HepG2 (cell line): Measurements from ENCODE around the gene ATP8B1. TPM values are rescaled to one million over a fixed set of nuclear protein-coding genes. Genes with fewer than 3 reads are reported as not detected.

Experiments used
- ARHGAP35 ChIP-seq: sonication (generic); formaldehyde crosslinking; IDR thresholded peaks from 2 replicates; pipeline ENCODE4 v1.9.0; 2022; ENCODE audit warnings: mild to moderate bottlenecking, inconsistent platforms, moderate library complexity, missing genetic modification reagents, borderline replicate concordance
- CBX5 ChIP-seq: sonication (generic); formaldehyde crosslinking; IDR thresholded peaks from 2 replicates; pipeline ENCODE4 v1.4.0; 2020; ENCODE audit warnings: missing genetic modification reagents, borderline replicate concordance
- HDAC1 ChIP-seq: sonication (generic); formaldehyde crosslinking; IDR thresholded peaks from 2 replicates; pipeline ENCODE4 v1.5.1; 2020; ENCODE audit warnings: mild to moderate bottlenecking, missing genetic modification reagents
- MED1 ChIP-seq: sonication (generic); formaldehyde crosslinking; IDR thresholded peaks from 2 replicates; pipeline ENCODE4 v1.4.0; 2020; ENCODE audit warnings: missing genetic modification reagents
- PRDM10 ChIP-seq: sonication (generic); formaldehyde crosslinking; IDR thresholded peaks from 2 replicates; pipeline ENCODE4 v1.4.0; 2020; ENCODE audit warnings: low read depth, missing genetic modification reagents
- SMYD3 ChIP-seq: sonication (generic); formaldehyde crosslinking; IDR thresholded peaks from 2 replicates; pipeline ENCODE4 v1.8.1; 2023; ENCODE audit warnings: mild to moderate bottlenecking, missing genetic modification reagents
- TBX2 ChIP-seq: sonication (generic); formaldehyde crosslinking; IDR thresholded peaks from 2 replicates; pipeline ENCODE4 v1.5.0; 2020; ENCODE audit warnings: missing genetic modification reagents, mild to moderate bottlenecking, borderline replicate concordance
- TEAD2 ChIP-seq: sonication (generic); formaldehyde crosslinking; IDR thresholded peaks from 2 replicates; pipeline ENCODE4 v1.9.0; 2021; ENCODE audit warnings: missing genetic modification reagents
- TEAD3 ChIP-seq: optimal IDR thresholded peaks from 2 replicates; pipeline ENCODE3; 2016; ENCODE audit warnings: borderline replicate concordance
- ZC3H4 ChIP-seq: sonication (generic); formaldehyde crosslinking; IDR thresholded peaks from 2 replicates; pipeline ENCODE4 v1.4.0; 2020; ENCODE audit warnings: missing genetic modification reagents, borderline replicate concordance
- ZFP90 ChIP-seq: sonication (generic); formaldehyde crosslinking; IDR thresholded peaks from 2 replicates; pipeline ENCODE4 v1.8.0; 2022; ENCODE audit warnings: missing genetic modification reagents, mild to moderate bottlenecking, inconsistent platforms, borderline replicate concordance
- ZHX2 ChIP-seq, 2 experiments: sonication (generic) in 1 of 2; formaldehyde crosslinking in 1 of 2; IDR thresholded peaks; 2 replicates each; pipeline versions ENCODE4 v1.6.1 to v1.9.0; 2014 to 2022; ENCODE audit warnings: antibody characterized with exemption in 1 of 2, borderline replicate concordance in 1 of 2, inconsistent platforms in 1 of 2, low read depth in 1 of 2, missing genetic modification reagents in 1 of 2
- ZMYM2 ChIP-seq: sonication (generic); formaldehyde crosslinking; IDR thresholded peaks from 2 replicates; pipeline ENCODE4 v1.8.0; 2022; ENCODE audit warnings: mild to moderate bottlenecking, missing genetic modification reagents
- ZNF367 ChIP-seq: sonication (generic); formaldehyde crosslinking; IDR thresholded peaks from 2 replicates; pipeline ENCODE4 v1.4.0; 2020; ENCODE audit warnings: missing genetic modification reagents, borderline replicate concordance
- ZNF552 ChIP-seq: sonication (generic); formaldehyde crosslinking; IDR thresholded peaks from 2 replicates; pipeline ENCODE4 v1.9.0; 2022; ENCODE audit warnings: missing genetic modification reagents, mild to moderate bottlenecking, borderline replicate concordance
- ZNF574 ChIP-seq: sonication (generic); formaldehyde crosslinking; IDR thresholded peaks from 2 replicates; pipeline ENCODE4 v1.4.0; 2020; ENCODE audit warnings: missing genetic modification reagents
- ZSCAN29 ChIP-seq: sonication (generic); formaldehyde crosslinking; conservative IDR thresholded peaks from 2 replicates; pipeline ENCODE4 v1.4.0; 2020; ENCODE audit warnings: mild to moderate bottlenecking, missing genetic modification reagents
- polyA plus RNA-seq, 8 experiments: library from polyadenylated mRNA; depleted of rRNA in 3 of 8; stranded (reverse) in 7 of 8; unstranded in 1 of 8; fragments of >200 nt; fragmentation: Illumina TruSeq in 4 of 8; extraction: Trizol in 4 of 8; gene quantifications; 2 replicates each; pipeline versions ENCODE4 v1.2.1 to v1.2.3, GENCODE V29; 2011 to 2016; ENCODE audit warnings: low read depth in 4 of 8, missing spikeins in 1 of 8, mixed read lengths in 1 of 8; ENCODE audit not compliant: insufficient read depth in 1 of 8
- total RNA-seq, 5 experiments: library from RNA; depleted of rRNA; stranded (reverse); fragments of >200 nt; fragmentation: Illumina TruSeq; extraction: Trizol; gene quantifications; 2 replicates each; pipeline ENCODE4 v1.2.3, GENCODE V29; 2016; ENCODE audit warnings: low read depth in 1 of 5

Gene ATP8B1
- total and polyA plus RNA-seq, 2 of the 13 experiments (the other 11 are each of a cell fraction or from before 2014, with no cell fraction given): 2.8 to 4.0 TPM

GRCh38 chr18:57772387-57772799 lies 30.7 kb downstream of the ATP8B1 start (continued):
- TF ChIP-seq ZNF574 (CRISPR knock-in tag) (peak; percentile 78), CBX5 (CRISPR knock-in tag) (peak; percentile 81; the same call in 1 of the 2 replicates), ARHGAP35 (CRISPR knock-in tag) (no peak), ZSCAN29 (no peak), PRDM10 (peak; percentile 61; the same call in 1 of the 2 replicates), TEAD2 (CRISPR knock-in tag) (no peak), TEAD3 (peak; percentile 89), ZNF367 (CRISPR knock-in tag) (no peak), ZMYM2 (CRISPR knock-in tag) (0 out of 2 replicates have a peak, but pooled peaks have one; percentile 33), MED1 (CRISPR knock-in tag) (peak; percentile 91), ZFP90 (0 out of 2 replicates have a peak, but pooled peaks have one; percentile 66), HDAC1 (CRISPR knock-in tag) (peak; percentile 70; the same call in 1 of the 2 replicates), ZNF552 (CRISPR knock-in tag) (no peak), TBX2 (CRISPR knock-in tag) (peak; percentile 40; the same call in 1 of the 2 replicates), ZHX2 (IDR thresholded peaks at IDR 0.05; ENCODE audit: low read depth) (no peak), ZHX2 (CRISPR knock-in tag; IDR thresholded peaks at IDR 0.05; ENCODE audit: borderline replicate concordance) (no peak), SMYD3 (CRISPR knock-in tag) (0 out of 2 replicates have a peak, but pooled peaks have one; percentile 37), ZC3H4 (CRISPR knock-in tag) (no peak)
